Epithelial cell of esophagus (primary cell): ENCODE data around the gene ELAC1.
"Not testable (repeated sequence)": the region's sequence is repeated elsewhere in the genome, so short reads cannot be mapped to it uniquely, and the experiment has no call there.

Experiments
- DNase-seq: peaks from one replicate; pipeline ENCODE4 v3.0.0; 2010; ENCODE audit warnings: low read depth
- H3K4me3 ChIP-seq: 2 replicates; pipeline ENCODE4 v1.5.1; 2011; ENCODE audit warnings: mild to moderate bottlenecking, low read length, control low read depth
- CTCF ChIP-seq: IDR thresholded peaks from 2 replicates; pipeline ENCODE4 v1.5.1; 2011; ENCODE audit warnings: low read depth, mild to moderate bottlenecking, low read length, control low read depth, inconsistent platforms; ENCODE audit not compliant: insufficient read depth; ENCODE audit errors: missing control alignments

ELAC1 gene

GRCh38 chr18:50970006-50970405 is 2.2 kb downstream of the ELAC1 start:
- peak; percentile 51 for DNase-seq
- H3K4me3 ChIP-seq = no peak overlapping the region

GRCh38 chr18:50972404-50972803 is 4.6 kb downstream of the ELAC1 start:
- DNase-seq = peak; percentile 57

More at GRCh38 chr18:50970006-50970405, 2.2 kb downstream of the ELAC1 start:
- TF ChIP-seq CTCF = no peak

GRCh38 chr18:50973367-50974126 is 5.7 kb downstream of the ELAC1 start:
- DNase-seq = peak; percentile 93
- TF ChIP-seq CTCF = no peak
- no peak overlapping the region for H3K4me3 ChIP-seq

More at GRCh38 chr18:50972404-50972803, 4.6 kb downstream of the ELAC1 start:
- not testable (repeated sequence) for H3K4me3 ChIP-seq

GRCh38 chr18:50977037-50977760 is 9.4 kb downstream of the ELAC1 start:
- TF ChIP-seq CTCF = no peak
- no peak for DNase-seq
- H3K4me3 ChIP-seq = no peak overlapping the region

- DNase-seq = peak; percentile 30
- H3K4me3 ChIP-seq = no peak overlapping the region
- no peak for TF ChIP-seq CTCF
Observed at GRCh38 chr18:50981381-50981780, 13.5 kb downstream of the ELAC1 start.

- peak; percentile 32 for DNase-seq
- no peak for TF ChIP-seq CTCF
- H3K4me3 ChIP-seq = no peak overlapping the region
Observed at GRCh38 chr18:50982086-50982801, 14.4 kb downstream of the ELAC1 start.

GRCh38 chr18:50982802-50983179 is 15.0 kb downstream of the ELAC1 start:
- H3K4me3 ChIP-seq = no peak overlapping the region
- no peak for DNase-seq
- no peak for TF ChIP-seq CTCF
